Natural killer cell (primary cell): ENCODE results near the gene PODXL. TPM values are rescaled to one million over a fixed set of nuclear protein-coding genes. Genes with fewer than 3 reads are reported as not detected.

Experiments used
- ATAC-seq, 3 donors: fragments of 150-1000 bp in 2 of 3; fragments of 200-7000 bp in 1 of 3; cut with Tn5 transposase; 1 replicate in 1 of 3; 2 replicates in 2 of 3; pipeline ENCODE4 v1.10.0; 2021; ENCODE audit warnings: mild to moderate bottlenecking in 2 of 3, moderate library complexity in 2 of 3
- DNase-seq, 2 donors: peaks; one replicate each; pipeline versions ENCODE4 v3.0.0 to v3.0.0-alpha.2; 2013 to 2021; ENCODE audit warnings: mixed read lengths in 1 of 2
- H3K27ac ChIP-seq: one replicate; pipeline ENCODE4 v1.5.1; 2013; ENCODE audit warnings: mild to moderate bottlenecking, low read length
- H3K27me3 ChIP-seq: one replicate; pipeline ENCODE4 v1.6.1; 2013; ENCODE audit warnings: low read length; ENCODE audit not compliant: control insufficient read depth, insufficient read depth
- H3K36me3 ChIP-seq: one replicate; pipeline ENCODE4 v1.6.1; 2013; ENCODE audit warnings: low read length; ENCODE audit not compliant: control insufficient read depth, insufficient read depth
- H3K4me1 ChIP-seq: one replicate; pipeline ENCODE4 v1.6.1; 2013; ENCODE audit warnings: low read length; ENCODE audit not compliant: control insufficient read depth, insufficient read depth
- H3K4me3 ChIP-seq: one replicate; pipeline ENCODE4 v1.5.1; 2013; ENCODE audit warnings: low read length
- H3K9me3 ChIP-seq: one replicate; pipeline ENCODE4 v1.6.1; 2013; ENCODE audit warnings: low read length; ENCODE audit not compliant: control insufficient read depth, insufficient read depth
- H3K27ac Mint-ChIP-seq, 2 donors: one replicate each; pipeline ENCODE4 v1.8.0; 2022; ENCODE audit warnings: mild to moderate bottlenecking in 2 of 2, mixed read lengths in 2 of 2, moderate library complexity in 1 of 2
- H3K27me3 Mint-ChIP-seq, 2 donors: one replicate each; pipeline ENCODE4 v1.8.0; 2022; ENCODE audit warnings: low read depth in 2 of 2, mixed read lengths in 2 of 2
- H3K36me3 Mint-ChIP-seq: one replicate; pipeline ENCODE4 v1.8.0; 2022; ENCODE audit warnings: mixed read lengths
- H3K4me1 Mint-ChIP-seq, 2 donors: one replicate each; pipeline ENCODE4 v1.8.0; 2022; ENCODE audit warnings: mixed read lengths in 2 of 2
- H3K4me3 Mint-ChIP-seq: one replicate; pipeline ENCODE4 v1.8.0; 2022; ENCODE audit warnings: mild to moderate bottlenecking, moderate library complexity, mixed read lengths
- H3K9me3 Mint-ChIP-seq, 2 donors: one replicate each; pipeline ENCODE4 v1.8.0; 2022; ENCODE audit warnings: mixed read lengths in 2 of 2
- WGBS: methylation state at CpG from one replicate; pipeline ENCODE4 v1.1.7; 2013; ENCODE audit warnings: missing lambda C conversion rate; ENCODE audit not compliant: insufficient coverage; 5-methylcytosine and 5-hydroxymethylcytosine counted together
- intact Hi-C: fragments of 100-400 bp; cut with micrococcal nuclease; formaldehyde crosslinking; loops from one replicate; pipeline ENCODE4 v1.14.2; 2022
- total RNA-seq, 4 donors: library from RNA; stranded (reverse); fragments of 120-200 nt in 1 of 4; gene quantifications; one replicate each; pipeline versions ENCODE4 v1.2.3 to v1.2.4, GENCODE V29; 2013 to 2022
- TF ChIP-seq, protein P1 (sequence below): fragments of 200-600 bp; IDR thresholded peaks from one replicate; pipeline ENCODE4 v1.8.0; 2022; ENCODE audit warnings: antibody characterized with exemption

PODXL gene
- total RNA-seq, 3 donors from 2014 or later (not counting 1 experiment from before 2014, with no cell fraction given), result 0.35 to 1.4 (median 0.88) TPM

DNA sequence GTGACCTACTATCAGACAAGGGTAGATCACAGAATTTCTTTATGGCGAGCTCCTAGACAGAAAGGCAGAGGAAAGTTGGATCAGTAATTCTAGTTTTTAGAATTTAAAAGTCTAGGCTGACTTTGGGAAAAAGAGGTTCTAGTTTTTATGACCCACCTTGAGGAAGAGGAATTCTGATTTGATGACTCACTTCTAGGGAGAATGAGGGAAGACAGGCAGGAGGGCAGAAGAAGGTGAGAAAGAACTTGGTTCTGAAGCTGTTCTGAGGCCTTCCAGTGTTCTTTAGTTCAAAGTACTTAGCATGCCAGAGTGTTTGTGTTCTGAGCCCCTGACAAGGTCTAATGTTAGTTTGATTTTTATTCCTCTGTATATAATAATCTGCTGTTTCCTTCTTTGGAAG, 97.2 kb downstream of the PODXL start:
- no peak for ATAC-seq
- Mint-ChIP-seq H3K9me3 (no peaks in the 10 kb centered on the region), H3K27ac (peak overlapping the region in 1 of 2 donors; percentile 25), H3K4me1 (no peaks in the 10 kb centered on the region), H3K27me3 (no peaks in the 10 kb centered on the region), H3K4me3 (no peak overlapping the region), H3K36me3 (no peaks in the 10 kb centered on the region)
- Histone ChIP-seq H3K36me3 (peaks cover 25% of the 10 kb centered on the region), H3K27ac (no peak overlapping the region), H3K9me3 (no peaks in the 10 kb centered on the region), H3K4me3 (no peak overlapping the region), H3K4me1 (no peaks in the 10 kb centered on the region), H3K27me3 (no peaks in the 10 kb centered on the region)
- DNase-seq, result no peak
- intact Hi-C loops, result no loop called here
- WGBS, result 94% methylated on average over 1 of the region's 1 CpG
- TF ChIP-seq, protein P1, sequence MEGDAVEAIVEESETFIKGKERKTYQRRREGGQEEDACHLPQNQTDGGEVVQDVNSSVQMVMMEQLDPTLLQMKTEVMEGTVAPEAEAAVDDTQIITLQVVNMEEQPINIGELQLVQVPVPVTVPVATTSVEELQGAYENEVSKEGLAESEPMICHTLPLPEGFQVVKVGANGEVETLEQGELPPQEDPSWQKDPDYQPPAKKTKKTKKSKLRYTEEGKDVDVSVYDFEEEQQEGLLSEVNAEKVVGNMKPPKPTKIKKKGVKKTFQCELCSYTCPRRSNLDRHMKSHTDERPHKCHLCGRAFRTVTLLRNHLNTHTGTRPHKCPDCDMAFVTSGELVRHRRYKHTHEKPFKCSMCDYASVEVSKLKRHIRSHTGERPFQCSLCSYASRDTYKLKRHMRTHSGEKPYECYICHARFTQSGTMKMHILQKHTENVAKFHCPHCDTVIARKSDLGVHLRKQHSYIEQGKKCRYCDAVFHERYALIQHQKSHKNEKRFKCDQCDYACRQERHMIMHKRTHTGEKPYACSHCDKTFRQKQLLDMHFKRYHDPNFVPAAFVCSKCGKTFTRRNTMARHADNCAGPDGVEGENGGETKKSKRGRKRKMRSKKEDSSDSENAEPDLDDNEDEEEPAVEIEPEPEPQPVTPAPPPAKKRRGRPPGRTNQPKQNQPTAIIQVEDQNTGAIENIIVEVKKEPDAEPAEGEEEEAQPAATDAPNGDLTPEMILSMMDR, result no peak

DNA sequence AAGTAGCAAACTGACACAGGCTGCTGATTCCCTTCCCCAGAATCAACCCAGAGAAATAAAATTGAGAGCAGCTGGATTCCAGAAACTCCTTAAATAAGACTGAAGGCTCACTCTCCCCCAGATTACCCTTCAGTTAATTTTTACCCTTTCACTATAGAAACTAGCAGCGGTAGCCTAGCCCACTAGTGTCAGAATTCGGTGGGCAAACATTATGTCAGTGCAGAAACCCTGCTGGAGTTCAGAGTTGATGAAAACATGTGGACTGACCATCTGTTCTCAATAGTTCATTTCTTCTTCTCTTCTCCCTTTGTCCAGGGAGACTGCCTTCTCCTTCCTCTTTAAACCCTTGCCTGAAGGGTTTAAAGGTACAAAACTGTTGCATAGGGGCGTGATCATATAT, 100.1 kb downstream of the PODXL start:
- Histone ChIP-seq H3K36me3 (peaks cover 9% of the 10 kb centered on the region), H3K4me3 (no peak overlapping the region), H3K9me3 (no peaks in the 10 kb centered on the region), H3K27ac (no peak overlapping the region), H3K27me3 (no peaks in the 10 kb centered on the region), H3K4me1 (no peaks in the 10 kb centered on the region)
- ATAC-seq, result no peak
- Mint-ChIP-seq H3K27ac (peak overlapping the region in 1 of 2 donors; percentile 6), H3K4me1 (no peaks in the 10 kb centered on the region), H3K9me3 (no peaks in the 10 kb centered on the region), H3K27me3 (no peaks in the 10 kb centered on the region), H3K36me3 (no peaks in the 10 kb centered on the region), H3K4me3 (no peak overlapping the region)
- no peak for DNase-seq
- 100% methylated on average over 3 of the region's 3 CpGs for WGBS
- intact Hi-C loops, result no loop called here
- TF ChIP-seq, protein P1, result no peak

DNA sequence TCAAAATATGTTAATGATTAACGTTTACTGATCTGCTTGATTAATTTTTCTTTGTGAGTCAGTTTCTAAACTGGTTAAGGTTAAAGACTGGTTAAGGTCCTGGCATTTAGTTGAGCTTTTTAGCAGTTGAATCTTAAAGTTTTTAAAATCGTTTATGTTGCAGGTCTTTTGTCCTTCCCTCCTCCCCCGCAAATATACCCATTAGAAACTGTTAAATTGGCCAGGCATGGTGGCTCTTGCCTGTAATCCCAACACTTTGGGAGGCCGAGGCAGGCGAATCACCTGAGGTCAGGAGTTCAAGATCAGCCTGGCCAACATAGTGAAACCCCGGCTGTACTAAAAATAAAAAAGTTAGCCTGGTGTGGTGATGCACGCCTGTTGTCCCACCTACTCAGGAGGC, 100.9 kb downstream of the PODXL start:
- DNase-seq (no peak), ATAC-seq (no peak)
- Histone ChIP-seq H3K4me3 (no peak overlapping the region), H3K27ac (no peak overlapping the region), H3K36me3 (peaks cover 9% of the 10 kb centered on the region), H3K27me3 (no peaks in the 10 kb centered on the region), H3K9me3 (no peaks in the 10 kb centered on the region), H3K4me1 (no peaks in the 10 kb centered on the region)
- H3K4me1 Mint-ChIP-seq, result peaks cover 0 to 3% of the 10 kb centered on the region in 2 donors
- intact Hi-C loops, result no loop called here
- H3K36me3 Mint-ChIP-seq, result no peaks in the 10 kb centered on the region
- no peak overlapping the region for H3K4me3 Mint-ChIP-seq
- H3K27me3 Mint-ChIP-seq, result no peaks in the 10 kb centered on the region
- over 99% methylated on average over 7 of the region's 7 CpGs for WGBS
- H3K27ac Mint-ChIP-seq, result no peak overlapping the region
- H3K9me3 Mint-ChIP-seq, result no peaks in the 10 kb centered on the region
- TF ChIP-seq, protein P1, result no peak

DNA sequence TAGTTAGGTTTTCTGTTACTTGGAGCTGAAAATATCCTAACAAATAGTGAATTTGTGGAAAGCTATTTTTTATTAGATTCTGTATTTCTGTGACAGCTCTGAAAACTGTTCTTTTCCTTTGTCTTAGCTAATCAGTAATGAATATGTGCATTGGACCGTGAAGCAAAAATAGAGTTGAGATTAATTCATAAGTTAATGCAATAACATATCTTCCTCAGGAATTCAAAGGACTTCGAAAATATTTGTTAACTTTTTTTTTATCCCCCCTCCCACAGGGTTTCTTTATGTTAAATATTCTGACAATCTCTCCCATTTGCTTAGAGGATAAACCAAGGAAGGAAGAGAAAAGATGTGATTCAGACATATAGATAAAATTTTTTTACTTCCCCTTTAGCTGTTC, 101.4 kb downstream of the PODXL start:
- H3K4me1 ChIP-seq, result no peaks in the 10 kb centered on the region
- no peak overlapping the region for H3K27ac ChIP-seq
- H3K4me3 ChIP-seq, result no peak overlapping the region
- ATAC-seq (no peak), DNase-seq (no peak)
- Mint-ChIP-seq H3K4me1 (peaks cover 0 to 5% of the 10 kb centered on the region in 2 donors), H3K36me3 (no peaks in the 10 kb centered on the region), H3K27ac (no peak overlapping the region), H3K9me3 (no peaks in the 10 kb centered on the region), H3K27me3 (no peaks in the 10 kb centered on the region), H3K4me3 (no peak overlapping the region)
- H3K9me3 ChIP-seq, result no peaks in the 10 kb centered on the region
- peaks cover 13% of the 10 kb centered on the region for H3K36me3 ChIP-seq
- TF ChIP-seq, protein P1, result no peak
- WGBS, result no CpG with 5 or more reads among the region's 2 CpGs
- intact Hi-C loops, result no loop called here
- H3K27me3 ChIP-seq, result no peaks in the 10 kb centered on the region
